GM19240 (cell line): ENCODE data around the gene CYTH1.
"Not testable (repeated sequence)": the region's sequence is repeated elsewhere in the genome, so short reads cannot be mapped to it uniquely, and the experiment has no call there.

ENCODE experiments used
- DNase-seq: peaks from one replicate; pipeline ENCODE4 v3.0.0; 2011; ENCODE audit warnings: low spot score; ENCODE audit not compliant: insufficient read length

CYTH1 gene

DNA sequence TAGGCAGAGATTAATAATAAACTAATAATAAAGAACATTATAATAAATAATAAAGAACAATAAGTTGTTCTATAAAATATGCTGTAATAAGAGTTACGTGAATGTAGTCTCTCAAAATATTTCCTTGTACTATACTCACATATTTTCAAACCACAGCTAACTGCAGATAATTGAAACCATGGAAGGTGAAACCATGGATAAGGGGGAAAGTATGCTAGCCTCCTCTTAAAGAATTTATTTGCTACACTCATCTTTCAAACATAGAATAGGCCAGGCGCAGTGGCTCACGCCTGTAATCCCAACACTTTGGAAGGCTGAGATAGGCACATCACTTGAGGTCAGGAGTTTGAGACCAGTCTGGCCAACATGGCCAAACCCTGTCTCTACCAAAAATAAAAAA is 18.5 kb downstream of the CYTH1 start:
- no peak for DNase-seq

DNA sequence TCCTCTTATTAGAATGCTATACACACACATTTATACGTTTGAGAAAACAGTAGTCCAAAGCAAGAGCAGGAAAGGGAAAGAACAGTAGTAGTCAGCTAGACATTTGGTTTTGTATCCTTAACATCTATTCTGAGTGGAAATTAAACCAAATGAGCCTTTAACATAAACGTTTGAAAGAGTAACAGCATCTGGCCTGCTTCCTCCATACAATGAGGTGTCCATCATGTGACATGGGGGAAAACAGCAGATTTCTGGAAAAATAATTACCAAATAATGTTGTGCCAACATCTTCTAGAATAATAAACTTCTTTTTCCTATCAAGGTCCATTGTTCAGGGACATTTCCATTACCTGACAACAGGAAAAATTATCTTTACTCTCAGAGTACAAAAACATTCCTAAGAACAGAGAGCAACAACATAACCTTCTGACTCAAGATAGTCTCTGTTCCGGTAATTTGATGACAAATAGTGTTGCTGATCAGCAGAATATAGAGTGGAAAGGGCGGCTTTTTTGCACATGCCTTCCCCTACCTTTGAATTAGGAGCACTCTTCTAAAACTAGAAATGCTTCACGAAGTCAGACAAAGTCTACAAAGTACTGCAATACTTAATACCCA is 20.2 kb downstream of the CYTH1 start:
- DNase-seq: no peak

DNA sequence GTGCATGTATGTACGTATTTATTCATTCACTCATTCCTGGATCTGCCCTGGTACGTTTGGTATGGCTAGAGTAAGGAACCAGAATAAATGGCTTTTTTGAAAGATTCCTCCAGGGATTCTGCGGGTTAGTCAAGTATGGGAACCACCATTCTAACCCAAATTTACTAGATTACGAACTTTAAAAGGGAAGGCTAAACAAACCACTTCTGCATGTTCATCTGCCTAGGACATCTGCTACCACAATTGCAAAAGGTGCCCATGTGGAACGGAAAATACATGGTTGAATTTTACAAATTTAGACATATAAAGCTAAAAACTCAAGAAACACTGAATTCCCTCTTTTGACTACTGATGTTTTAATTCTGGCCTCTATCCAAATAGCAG is 22.1 kb downstream of the CYTH1 start:
- DNase-seq: no peak

DNA sequence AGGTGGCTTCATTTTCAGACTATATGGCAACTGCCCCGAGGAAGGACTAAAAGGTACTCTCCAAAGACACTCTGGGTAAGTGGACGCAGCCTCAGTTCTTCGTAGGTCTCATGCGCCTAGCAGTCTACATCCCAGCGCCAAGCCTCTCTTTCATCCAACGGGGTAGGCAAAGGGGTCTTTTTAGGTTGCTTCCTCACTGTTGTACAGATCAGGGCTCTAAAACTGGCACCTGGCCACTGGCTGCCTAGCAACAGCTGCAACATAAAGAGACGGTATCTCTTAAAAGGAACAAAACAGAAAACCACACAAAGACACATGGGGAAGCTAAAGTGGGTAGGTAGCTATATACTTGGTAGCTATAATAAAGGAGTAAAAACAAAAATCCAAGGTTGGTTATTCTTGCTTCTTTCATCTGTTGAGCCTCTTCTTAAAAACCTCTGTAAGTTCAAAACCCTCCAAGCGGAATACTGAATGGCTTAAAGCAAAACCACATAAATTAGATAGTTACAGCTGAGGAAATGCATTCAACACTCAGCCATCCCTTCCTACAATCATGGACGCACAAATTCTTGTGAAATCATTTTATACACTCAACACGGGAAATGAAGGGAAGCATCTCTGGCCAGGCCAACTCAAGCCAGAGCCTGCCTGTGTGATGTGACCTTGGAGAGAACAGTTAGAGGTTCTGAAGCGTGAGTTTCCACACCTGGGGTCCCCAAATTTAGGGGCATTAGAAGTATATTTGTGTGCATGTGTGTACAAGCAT is 22.7 kb downstream of the CYTH1 start:
- DNase-seq: no peak

DNA sequence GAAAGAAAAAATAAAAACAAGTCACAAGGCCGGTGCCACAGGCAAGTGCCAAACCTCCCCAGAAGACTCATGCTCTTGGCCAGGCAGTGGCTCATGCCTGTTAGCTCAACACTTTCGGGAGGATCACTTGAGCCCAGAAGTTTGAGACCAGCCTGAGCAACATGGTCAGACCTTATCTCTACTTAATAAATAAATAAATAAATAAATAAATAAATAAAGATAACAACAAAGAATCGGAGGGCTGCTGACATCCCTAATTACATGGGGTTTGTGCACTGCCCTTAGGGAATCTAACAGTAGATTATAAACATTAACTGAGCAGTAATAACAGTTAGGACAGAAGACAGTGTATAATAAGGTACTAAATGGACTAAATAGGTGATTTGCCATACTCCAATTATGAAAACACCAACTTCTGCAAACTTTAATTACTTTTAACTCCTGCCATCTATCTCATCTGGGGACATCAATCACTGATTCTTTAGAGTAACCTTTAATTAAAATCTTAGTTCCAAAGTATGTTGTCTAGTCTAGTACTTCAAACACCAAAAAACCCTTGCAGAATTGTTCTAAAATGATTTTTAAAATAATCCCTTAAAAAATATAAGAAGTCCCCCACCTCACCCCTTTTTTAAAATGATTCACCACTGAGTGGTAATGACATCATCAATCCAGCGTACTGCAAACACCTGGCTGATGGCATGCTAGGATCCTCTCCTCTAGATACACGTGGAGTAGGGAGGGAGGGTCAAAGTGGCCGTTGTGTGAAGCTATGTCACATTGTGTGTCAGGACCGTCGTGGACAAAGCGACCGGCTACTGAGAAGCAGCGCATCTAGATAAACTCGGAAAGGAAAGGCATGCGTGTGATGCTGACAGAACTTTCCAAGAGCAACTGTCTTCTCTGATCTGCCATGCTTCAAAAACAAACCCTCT is 28.5 kb downstream of the CYTH1 start:
- DNase-seq: no peak

DNA sequence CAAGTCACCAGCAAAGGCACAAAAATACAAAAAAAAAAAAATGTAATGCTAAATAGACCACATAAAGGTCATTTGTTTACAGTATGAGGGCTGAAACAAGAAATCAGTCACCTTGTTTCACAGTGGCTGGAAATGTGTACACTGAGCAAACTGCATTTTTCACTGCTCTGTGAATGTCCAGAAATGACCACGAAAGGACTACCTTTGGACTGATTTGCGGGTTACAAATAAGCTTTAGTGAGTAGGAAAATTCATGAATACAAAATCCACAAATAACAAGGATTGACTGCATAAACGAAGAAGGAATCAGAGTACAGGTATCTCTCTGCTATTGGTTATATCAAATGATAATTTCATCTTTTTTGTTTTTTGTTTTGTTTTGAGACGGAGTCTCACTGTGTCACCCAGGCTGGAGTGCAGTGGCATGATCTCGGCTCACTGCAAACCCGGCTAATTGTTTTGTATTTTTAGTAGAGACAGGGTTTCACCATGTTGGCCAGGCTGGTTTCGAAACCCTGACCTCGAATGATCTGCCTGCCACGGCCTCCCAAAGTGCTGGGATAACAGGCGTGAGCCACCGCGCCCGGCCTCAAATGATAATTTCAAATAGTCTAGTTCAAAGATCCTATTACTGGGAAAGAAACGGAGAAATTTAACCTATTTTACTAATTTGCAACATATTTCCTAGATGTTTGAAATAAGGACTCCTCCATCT is 30.5 kb downstream of the CYTH1 start:
- DNase-seq: no peak

DNA sequence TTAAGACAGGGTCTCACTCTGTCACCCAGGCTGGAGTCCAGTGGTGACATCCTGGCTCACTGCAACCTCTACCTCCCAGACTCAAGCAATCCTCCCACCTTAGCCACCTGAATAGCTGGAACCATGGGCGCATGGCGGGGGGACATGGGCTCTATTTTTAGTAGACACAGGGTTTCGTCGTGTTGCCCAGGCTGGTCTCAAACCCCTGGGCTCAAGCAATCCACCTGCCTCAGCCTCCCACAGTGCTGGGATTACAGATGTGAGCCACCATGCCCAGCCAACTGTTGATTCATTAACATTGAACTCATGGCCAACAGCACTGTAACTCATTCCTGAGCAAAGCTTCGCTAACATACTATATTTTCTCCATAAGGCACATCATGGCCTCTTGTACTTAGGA is 31.1 kb downstream of the CYTH1 start:
- not testable (repeated sequence) for DNase-seq

DNA sequence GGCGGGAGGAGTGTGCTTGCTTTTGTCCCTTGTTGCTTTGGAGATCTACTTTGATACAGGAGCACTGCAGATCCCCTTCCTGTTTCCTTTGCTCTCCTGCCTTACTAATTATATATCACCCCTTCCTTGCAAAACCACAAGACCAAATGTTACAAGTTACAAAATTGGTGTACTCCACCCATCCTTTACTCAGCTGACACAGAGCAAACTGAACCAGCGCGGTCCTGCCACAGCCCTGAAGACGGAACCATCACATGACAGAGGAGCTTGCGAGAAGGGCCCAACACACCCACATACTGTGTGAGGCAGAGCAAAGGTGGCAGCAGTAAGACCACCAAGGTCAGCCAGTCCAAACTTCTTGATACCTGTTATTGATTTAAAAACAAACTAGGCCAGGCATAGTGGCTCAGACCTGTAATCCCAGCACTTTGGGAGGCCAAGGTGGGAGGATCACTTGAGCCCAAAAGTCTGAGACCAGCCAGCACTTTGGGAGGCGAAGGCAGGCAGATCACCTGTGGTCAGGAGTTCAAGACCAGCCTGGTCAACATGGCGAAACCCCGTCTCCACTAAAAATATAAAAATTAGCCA is 33.2 kb downstream of the CYTH1 start:
- DNase-seq: no peak

DNA sequence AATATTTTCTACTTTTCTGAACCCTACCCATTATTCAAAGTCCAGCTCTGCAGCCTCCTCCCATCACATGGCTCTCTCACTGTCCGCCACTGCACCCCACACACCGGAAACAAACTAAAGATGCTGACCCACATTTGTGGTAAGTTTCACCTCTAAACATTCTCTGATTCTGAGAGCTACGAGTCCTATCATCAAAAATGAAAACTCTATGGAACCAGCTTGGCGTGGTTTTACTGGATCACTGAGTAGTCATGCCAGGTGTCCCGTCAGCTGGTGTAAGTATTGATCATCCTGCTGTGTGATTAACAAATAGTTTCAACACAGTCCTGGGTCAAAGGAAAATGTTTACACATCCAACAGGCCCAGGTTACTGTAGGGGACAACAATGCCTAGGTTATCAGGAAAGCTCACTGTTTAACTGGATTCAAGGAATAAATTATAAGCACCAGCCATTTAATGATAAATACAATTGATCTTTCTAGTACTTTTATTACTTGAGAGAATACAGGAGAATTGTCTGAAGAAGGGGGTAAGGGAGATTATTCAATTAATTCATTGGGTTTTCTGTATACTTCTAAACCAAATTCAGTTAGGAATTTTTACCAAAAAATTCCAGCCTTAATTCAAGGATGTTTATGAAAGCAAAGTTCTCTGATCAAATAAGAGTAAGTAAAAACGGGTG is 33.9 kb downstream of the CYTH1 start:
- DNase-seq: no peak

DNA sequence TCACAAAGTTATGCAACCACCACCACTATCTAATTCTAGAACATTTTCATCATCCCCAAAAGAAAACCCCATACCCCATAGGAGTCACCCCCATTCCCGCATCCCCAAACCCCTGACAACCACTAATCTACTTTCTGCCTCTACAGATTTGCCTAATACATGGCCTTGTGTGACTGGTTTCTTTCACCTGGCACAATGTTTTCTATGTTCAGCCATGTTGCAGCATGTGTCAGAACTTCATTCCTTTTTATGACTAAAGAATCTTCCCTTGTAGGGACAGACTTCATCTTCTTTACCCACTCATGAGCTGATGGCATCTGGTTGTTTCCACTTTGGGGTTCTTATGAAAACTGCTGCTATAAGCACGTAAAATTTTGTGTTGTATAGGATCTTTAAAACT is 34.6 kb downstream of the CYTH1 start:
- DNase-seq: no peak

DNA sequence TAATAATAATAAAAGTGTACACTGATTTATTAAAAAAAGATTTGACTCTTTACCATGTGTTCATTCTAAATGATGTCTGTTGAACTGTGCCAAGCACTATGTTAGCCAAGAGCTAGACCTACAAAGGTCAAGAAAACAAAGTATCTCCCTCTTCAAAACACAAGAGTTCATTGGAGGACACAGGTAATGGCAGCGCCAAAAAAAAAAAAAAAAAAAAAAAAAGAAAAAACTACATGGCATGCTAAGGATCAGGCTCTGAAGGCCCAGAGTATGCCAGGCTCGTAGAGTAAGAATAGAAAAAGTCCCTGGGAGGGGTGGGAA is 35.2 kb downstream of the CYTH1 start:
- no peak for DNase-seq

DNA sequence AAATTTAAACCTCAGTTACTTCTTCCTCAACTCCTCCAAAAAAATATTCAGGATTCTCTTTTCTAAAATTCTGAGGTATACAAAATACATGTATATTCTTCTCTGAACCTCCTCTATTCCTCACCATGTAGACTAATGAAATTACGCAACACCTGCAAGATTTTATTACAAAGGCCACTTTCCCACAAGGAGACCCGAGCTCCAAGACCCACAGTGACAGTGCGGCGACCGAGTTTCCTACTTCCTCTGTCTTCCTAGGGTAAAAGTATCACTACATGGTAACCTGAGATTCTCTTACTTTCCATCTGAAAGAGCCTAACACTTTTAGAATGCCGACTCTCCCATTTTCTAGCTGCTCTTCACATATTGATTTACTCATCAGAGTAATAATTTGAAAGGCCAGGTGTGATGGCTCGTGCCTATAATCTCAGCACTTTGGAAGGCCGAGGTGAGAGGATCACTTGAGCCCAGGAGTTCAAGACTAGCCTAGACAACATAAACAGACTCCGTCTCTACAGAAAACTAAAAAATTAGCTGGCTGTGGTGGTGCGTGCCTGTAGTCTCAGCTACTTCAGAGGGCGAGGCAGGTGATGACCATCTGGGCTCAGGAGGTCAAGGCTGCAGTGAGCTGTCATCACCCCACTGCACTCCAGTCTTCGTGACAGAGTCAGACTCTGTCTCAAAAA is 35.7 kb downstream of the CYTH1 start:
- DNase-seq: no peak

DNA sequence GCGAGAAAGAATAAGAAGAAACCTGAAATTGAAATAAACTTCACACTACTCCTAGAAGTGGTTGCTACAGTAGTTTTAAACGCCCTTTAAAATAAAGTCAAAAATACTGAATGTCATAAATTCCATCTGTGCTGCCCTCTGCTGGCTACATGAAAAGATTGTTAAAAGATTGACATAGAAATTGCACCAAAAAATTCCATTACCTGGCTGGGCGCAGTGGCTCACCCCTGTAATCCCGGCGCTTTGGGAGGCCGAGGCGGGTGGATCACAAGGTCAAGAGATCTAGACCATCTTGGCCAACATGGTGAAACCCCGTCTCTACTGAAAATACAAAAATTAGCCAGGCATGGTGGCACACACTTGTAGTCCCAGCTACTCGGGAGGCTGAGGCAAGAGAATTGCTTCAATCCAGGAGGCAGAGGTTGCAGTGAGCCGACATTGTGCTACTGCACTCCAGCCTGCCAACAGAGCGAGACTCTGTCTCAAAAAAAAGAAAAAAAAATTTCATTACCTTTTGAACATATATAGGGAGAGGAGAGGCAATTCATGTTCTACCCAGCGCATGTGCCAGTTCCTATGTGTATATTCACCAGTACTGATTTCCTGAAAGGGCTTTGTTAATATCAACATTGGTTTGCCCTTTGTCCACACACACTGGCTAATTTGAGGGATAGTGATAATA is 36.5 kb downstream of the CYTH1 start:
- DNase-seq: no peak

DNA sequence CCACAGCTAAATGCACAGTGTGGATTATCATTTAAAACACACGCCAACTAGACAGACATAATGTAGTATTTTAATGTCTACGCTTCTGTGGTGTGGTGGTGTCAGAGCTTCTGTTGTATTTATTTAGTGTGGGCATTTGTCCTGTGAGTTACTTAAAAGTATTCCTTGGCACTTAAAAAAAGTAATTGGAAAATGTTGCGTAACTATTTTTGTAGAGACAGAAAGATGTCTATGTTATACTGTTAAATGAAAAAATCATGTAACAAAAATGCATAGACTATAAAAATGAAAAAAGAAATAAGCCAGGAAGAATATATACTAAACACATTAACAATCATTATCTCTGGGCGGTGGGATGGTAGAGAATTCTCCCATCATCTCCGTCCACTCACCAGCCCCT is 39.2 kb downstream of the CYTH1 start:
- DNase-seq: no peak

DNA sequence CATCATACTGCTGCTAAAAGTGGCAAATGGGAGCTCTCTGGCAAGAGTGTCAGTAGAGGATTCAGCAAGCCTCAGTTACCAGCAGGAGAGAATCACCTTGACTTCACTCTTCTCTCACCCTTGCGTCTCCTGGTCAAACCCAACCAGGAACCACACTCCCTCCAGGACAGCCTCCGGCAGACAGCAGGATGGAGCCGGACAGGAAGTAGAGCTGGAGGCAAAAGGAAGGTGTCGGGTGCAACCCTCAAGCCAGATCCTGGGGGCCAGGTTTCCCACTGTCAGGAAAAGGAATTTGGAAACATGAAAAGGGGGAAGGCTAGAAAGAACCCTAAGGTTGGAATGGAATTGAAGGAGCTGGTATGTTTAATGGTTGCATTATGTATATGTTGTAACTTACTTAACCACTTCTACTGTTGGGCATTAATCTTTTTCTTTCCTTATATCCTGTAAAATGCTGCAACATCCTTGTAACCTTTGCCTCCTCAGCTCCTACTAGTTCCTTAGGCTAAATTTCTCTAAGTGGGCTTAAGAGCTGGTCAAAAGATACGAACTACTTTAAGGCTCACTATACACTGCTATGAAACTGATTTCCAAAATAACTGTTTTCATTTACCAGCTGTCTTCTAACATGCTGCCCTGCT is 40.3 kb downstream of the CYTH1 start:
- DNase-seq: no peak

DNA sequence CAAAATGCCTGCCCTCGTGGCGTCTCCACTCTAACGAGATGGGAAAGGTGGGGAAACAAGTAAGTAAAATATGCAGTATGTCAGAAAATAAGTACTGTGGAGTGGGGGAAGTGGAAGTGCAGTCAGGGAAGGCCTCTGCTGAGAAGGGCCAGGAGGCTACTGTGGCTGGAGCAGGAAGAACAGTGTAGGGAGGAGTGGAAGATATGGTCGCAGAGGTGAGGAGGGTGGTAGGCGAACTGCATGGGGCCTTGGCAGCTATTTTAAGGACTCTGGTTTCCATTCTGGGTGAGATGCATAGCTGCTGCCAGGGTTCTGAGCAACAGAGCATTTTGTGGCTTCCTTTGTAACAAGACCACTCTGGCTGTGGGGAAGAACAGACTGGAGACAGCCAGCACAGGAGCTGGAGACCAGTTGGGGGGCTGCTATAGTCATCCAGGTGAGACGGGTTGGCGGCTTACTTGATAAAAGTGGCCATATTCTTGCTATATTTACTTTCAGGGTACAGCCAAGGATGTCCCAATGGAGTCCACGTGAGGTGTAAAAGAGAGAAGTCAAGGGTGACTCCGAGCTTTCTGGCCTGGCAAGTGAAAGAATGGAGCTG is 42.6 kb downstream of the CYTH1 start:
- no peak for DNase-seq

DNA sequence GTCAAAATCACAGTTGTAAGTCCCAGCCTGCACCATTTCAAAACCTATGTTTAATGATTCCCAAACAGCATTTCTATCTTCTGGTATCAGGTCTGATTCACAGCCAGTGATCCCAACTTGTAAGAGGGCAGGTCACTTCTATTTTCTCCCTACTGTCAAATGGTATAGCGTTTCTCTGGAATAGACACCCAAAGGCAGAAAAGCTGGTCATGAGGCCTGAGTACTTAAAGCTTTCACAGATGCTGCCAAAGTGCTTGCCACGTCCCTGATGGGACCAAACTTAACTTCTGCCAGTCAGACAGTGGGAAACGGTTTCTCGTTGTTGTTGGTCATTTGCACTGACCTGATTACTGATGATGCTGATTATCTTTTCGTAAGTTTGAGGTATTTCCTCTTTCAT is 43.4 kb downstream of the CYTH1 start:
- DNase-seq: no peak

DNA sequence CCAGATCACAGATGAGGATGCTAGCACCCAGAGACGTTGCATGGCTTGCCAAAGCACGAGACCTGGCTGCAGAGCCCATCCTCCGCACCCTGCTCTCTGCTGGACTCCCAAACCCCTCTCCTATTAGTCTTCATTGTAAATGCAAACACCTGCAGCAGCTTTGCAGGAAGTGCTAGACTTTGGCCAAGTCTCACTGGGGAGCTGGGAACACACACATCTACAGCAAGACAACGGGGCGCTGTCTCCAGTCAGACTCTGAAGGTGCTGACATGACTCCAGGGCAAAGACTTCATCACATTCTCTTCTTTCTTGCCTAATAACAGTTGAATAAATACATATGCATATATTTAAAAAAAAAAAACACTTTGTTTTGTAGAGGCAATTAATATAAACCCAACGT is 43.8 kb downstream of the CYTH1 start:
- DNase-seq: no peak

DNA sequence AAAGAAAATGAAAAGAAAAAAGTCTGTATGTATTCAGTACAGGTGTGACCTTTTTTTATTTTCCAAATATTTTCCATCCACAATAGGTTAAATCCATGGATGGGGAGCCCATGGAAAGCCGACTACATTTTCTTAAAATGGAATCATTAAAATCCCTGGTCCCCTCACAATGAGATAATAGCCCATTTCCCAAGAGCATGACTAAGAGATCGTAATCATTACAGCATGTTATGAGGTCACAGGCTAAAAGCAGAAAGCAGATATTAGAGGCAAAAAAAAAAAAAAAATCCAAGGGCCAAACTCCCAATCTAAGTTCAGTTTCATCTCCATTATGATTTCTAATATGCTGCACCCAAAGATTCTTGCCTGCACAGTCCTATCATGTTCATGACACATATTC is 44.7 kb downstream of the CYTH1 start:
- DNase-seq: no peak
